Naive thymus-derived CD8-positive, alpha-beta T cell (primary cell): ENCODE results near the gene MMP24. TPM values are rescaled to one million over a fixed set of nuclear protein-coding genes. Genes with fewer than 3 reads are reported as not detected.
"Not testable (repeated sequence)": the region's sequence is repeated elsewhere in the genome, so short reads cannot be mapped to it uniquely, and the experiment has no call there.

Experiments used
- ATAC-seq, 2 donors: fragments of 150-1000 bp; cut with Tn5 transposase in 1 of 2; sonication (Bioruptor Pico), chemical (Tn5 transposase) in 1 of 2; 1 replicate in 1 of 2; 2 replicates in 1 of 2; pipeline ENCODE4 v1.10.0; 2021; ENCODE audit warnings: mild to moderate bottlenecking in 2 of 2, moderate library complexity in 2 of 2
- POLR2A ChIA-PET: fragments of 350-600 bp; sonication (Branson Sonifier 250); formaldehyde crosslinking; loops from one replicate; lab custom pipeline; 2021; ENCODE audit warnings: antibody characterized with exemption; lab: Charles Lee
- DNase-seq, 10 donors: peaks; one replicate each; pipeline versions ENCODE4 v3.0.0 to v3.0.0-alpha.2; 2020 to 2022
- H3K27ac Mint-ChIP-seq, 10 donors: one replicate each; pipeline ENCODE4 v1.8.0; 2020 to 2022; ENCODE audit warnings: mild to moderate bottlenecking in 10 of 10, mixed read lengths in 10 of 10, moderate library complexity in 4 of 10, inconsistent platforms in 1 of 10
- H3K27me3 Mint-ChIP-seq, 5 donors: one replicate each; pipeline ENCODE4 v1.8.0; 2021 to 2022; ENCODE audit warnings: mixed read lengths in 5 of 5
- H3K36me3 Mint-ChIP-seq, 3 donors: one replicate each; pipeline ENCODE4 v1.8.0; 2020 to 2022; ENCODE audit warnings: mixed read lengths in 3 of 3, mild to moderate bottlenecking in 2 of 3, inconsistent platforms in 1 of 3
- H3K4me1 Mint-ChIP-seq, 4 donors: one replicate each; pipeline ENCODE4 v1.8.0; 2021 to 2022; ENCODE audit warnings: mixed read lengths in 4 of 4
- H3K4me3 Mint-ChIP-seq, 10 donors: one replicate each; pipeline ENCODE4 v1.8.0; 2020 to 2022; ENCODE audit warnings: mild to moderate bottlenecking in 10 of 10, mixed read lengths in 10 of 10, moderate library complexity in 6 of 10, inconsistent platforms in 1 of 10
- H3K9me3 Mint-ChIP-seq, 9 donors: one replicate each; pipeline ENCODE4 v1.8.0; 2020 to 2022; ENCODE audit warnings: mixed read lengths in 9 of 9, mild to moderate bottlenecking in 3 of 9, inconsistent platforms in 1 of 9, moderate library complexity in 1 of 9
- polyA plus RNA-seq, 3 donors: library from polyadenylated mRNA; unstranded; fragments of 300-500 nt; fragmentation: Illumina TruSeq; gene quantifications; one replicate each; pipeline ENCODE4 v1.2.3, GENCODE V29; 2021
- total RNA-seq, 8 experiments: library from RNA in 2 of 8; stranded (reverse) in 2 of 8; gene quantifications; one replicate each; pipeline ENCODE4 v1.2.3 and lab custom pipeline; 2021 to 2026

The MMP24 gene
- total and polyA plus RNA-seq, 5 experiments from 2014 or later, result 0.07 to 0.13 (median 0.08) TPM; not detected in 2

GRCh38 chr20:35193031-35193791, 33.3 kb upstream of the MMP24 start:
- peaks cover 15 to 33% (median 20%) of the 10 kb centered on the region in 3 donors for H3K36me3 Mint-ChIP-seq

GRCh38 chr20:35196313-35196712, 30.2 kb upstream of the MMP24 start:
- POLR2A ChIA-PET, result interaction anchor here (0.6 to 1.0 kb wide), 2 partner anchors 30 to 109 kb away, joined by 3 read pairs; no protein-coding TSS in a partner anchor
- DNase-seq, result no peak
- H3K27ac Mint-ChIP-seq, result no peak overlapping the region
- no peaks in the 10 kb centered on the region for H3K4me1 Mint-ChIP-seq
- H3K36me3 Mint-ChIP-seq, result peaks cover 22 to 38% (median 23%) of the 10 kb centered on the region in 3 donors
- no peak overlapping the region for H3K4me3 Mint-ChIP-seq
- H3K27me3 Mint-ChIP-seq, result no peaks in the 10 kb centered on the region
- no peak for ATAC-seq
- peaks cover 0 to 26% (median 15%) of the 10 kb centered on the region in 9 donors for H3K9me3 Mint-ChIP-seq

More at GRCh38 chr20:35193031-35193791, 33.3 kb upstream of the MMP24 start:
- not testable (repeated sequence) for H3K27me3 Mint-ChIP-seq, ATAC-seq, H3K27ac Mint-ChIP-seq, H3K4me1 Mint-ChIP-seq, H3K4me3 Mint-ChIP-seq, DNase-seq
- POLR2A ChIA-PET, result interaction anchor here (2.5 kb wide), 1 partner anchor 46 kb away, joined by 13 read pairs; the partner anchor contains the start of gene EDEM2
- H3K9me3 Mint-ChIP-seq, result peaks cover 6 to 19% (median 11%) of the 10 kb centered on the region in 9 donors

- ATAC-seq, result no peak
- Mint-ChIP-seq H3K9me3 (peaks cover 0 to 26% (median 15%) of the 10 kb centered on the region in 9 donors), H3K4me1 (no peaks in the 10 kb centered on the region), H3K27ac (no peak overlapping the region), H3K4me3 (no peak overlapping the region), H3K27me3 (no peaks in the 10 kb centered on the region), H3K36me3 (peaks cover 23 to 36% (median 25%) of the 10 kb centered on the region in 3 donors)
- POLR2A ChIA-PET, result no interaction called here
- no peak for DNase-seq
Measured at GRCh38 chr20:35199740-35200139, 26.8 kb upstream of the MMP24 start.

DNA sequence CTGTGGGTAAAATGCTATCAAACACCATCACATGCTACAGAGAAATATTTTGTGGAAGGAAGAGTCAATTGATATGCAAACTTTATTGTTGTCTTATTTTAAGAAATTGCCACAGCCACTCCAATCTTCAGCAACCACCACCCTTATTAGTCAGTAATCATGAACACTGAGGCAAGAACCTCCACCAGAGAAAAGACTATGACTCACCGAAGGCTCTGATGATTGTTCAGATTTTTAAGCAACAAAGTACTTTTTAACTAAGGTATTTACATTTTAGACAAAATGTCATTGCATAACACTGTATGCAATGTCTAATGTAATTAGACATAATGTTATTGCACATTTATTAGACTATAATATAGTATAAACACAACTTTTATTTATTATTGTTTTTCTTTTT, 26.2 kb upstream of the MMP24 start:
- Mint-ChIP-seq H3K9me3 (peaks cover 0 to 26% (median 15%) of the 10 kb centered on the region in 9 donors), H3K27ac (no peak overlapping the region), H3K4me1 (no peaks in the 10 kb centered on the region), H3K27me3 (no peaks in the 10 kb centered on the region), H3K4me3 (no peak overlapping the region), H3K36me3 (peaks cover 18 to 34% (median 25%) of the 10 kb centered on the region in 3 donors)
- POLR2A ChIA-PET, result no interaction called here
- ATAC-seq, result no peak
- no peak for DNase-seq

DNA sequence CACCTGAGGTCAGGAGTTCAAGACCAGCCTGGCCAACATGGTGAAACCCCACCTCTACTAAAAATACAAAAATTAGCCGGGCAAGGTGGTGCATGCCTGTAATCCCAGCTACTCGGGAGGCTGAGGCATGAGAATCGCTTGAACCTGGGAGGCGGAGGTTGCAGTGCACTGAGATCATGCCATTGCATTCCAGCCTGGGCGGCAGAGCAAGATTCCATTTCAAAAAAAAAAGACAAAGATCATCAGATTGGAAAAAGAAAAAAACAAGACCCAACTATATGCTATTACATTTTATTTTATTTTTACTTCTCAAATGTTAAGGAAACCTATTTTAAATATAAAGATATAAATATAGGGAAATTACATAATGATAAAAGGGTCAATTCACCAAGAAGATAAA, 25.0 kb upstream of the MMP24 start:
- Mint-ChIP-seq H3K36me3 (peaks cover 15 to 31% (median 22%) of the 10 kb centered on the region in 3 donors), H3K9me3 (peaks cover 0 to 20% (median 12%) of the 10 kb centered on the region in 9 donors)
- DNase-seq, H3K4me1 Mint-ChIP-seq, ATAC-seq, POLR2A ChIA-PET, H3K4me3 Mint-ChIP-seq, H3K27ac Mint-ChIP-seq, H3K27me3 Mint-ChIP-seq: not testable (repeated sequence)

DNA sequence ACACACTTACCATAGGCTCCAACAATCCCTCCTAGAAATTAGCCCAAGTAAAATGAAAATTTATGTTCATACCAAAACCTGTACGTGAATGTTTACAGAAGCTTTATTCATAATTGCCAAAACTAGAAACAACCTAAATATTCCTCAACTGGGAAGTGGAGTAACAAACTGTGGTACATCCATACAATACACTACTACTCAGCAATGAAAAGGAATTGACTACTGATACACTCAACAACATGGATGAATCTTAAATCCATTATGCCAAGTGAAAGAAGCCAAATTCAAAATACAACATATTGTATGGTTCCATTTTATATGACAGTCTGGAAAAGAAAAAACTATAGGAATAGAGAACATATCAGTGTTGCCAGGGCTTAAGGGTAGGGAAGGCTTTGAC, 19.7 kb upstream of the MMP24 start:
- no peak for ATAC-seq
- no peak for DNase-seq
- no peak overlapping the region for H3K4me3 Mint-ChIP-seq
- peaks cover 0 to 9% (median 4%) of the 10 kb centered on the region in 3 donors for H3K36me3 Mint-ChIP-seq
- POLR2A ChIA-PET, result interaction anchor here (4.0 kb wide), 1 partner anchor 61 kb away, joined by 20 read pairs; the partner anchor contains the start of gene EDEM2
- peaks cover 0 to 3% (median 0%) of the 10 kb centered on the region in 9 donors for H3K9me3 Mint-ChIP-seq
- H3K4me1 Mint-ChIP-seq, result no peaks in the 10 kb centered on the region
- no peaks in the 10 kb centered on the region for H3K27me3 Mint-ChIP-seq
- peak overlapping the region in 1 of 10 donors; percentile 61 for H3K27ac Mint-ChIP-seq

- ATAC-seq (peak; percentile 87 to 96), DNase-seq (peak; percentile 50 to 90 (median 74))
- no peaks in the 10 kb centered on the region for H3K4me1 Mint-ChIP-seq
- peaks cover 0 to 8% (median 4%) of the 10 kb centered on the region in 3 donors for H3K36me3 Mint-ChIP-seq
- H3K9me3 Mint-ChIP-seq, result peaks cover 0 to 3% (median 0%) of the 10 kb centered on the region in 9 donors
- H3K27me3 Mint-ChIP-seq, result no peaks in the 10 kb centered on the region
- no peak overlapping the region for H3K4me3 Mint-ChIP-seq
- H3K27ac Mint-ChIP-seq, result no peak overlapping the region
- POLR2A ChIA-PET, result interaction anchor here (0.6 to 4.0 kb wide), 3 partner anchors 62 to 121 kb away, joined by 3 to 20 read pairs (median 3); partner anchors contain the start of genes EDEM2 and MMP24OS
Measured at GRCh38 chr20:35207950-35208611, 18.4 kb upstream of the MMP24 start.

GRCh38 chr20:35215066-35215956, 11.2 kb upstream of the MMP24 start:
- H3K36me3 Mint-ChIP-seq, result peaks cover 0 to 37% (median 13%) of the 10 kb centered on the region in 3 donors
- H3K27me3 Mint-ChIP-seq, result no peaks in the 10 kb centered on the region
- no peak overlapping the region for H3K4me3 Mint-ChIP-seq
- no peak overlapping the region for H3K27ac Mint-ChIP-seq
- POLR2A ChIA-PET, result no interaction called here
- H3K9me3 Mint-ChIP-seq, result no peaks in the 10 kb centered on the region
- no peaks in the 10 kb centered on the region for H3K4me1 Mint-ChIP-seq
- no peak for DNase-seq
- no peak for ATAC-seq

GRCh38 chr20:35216541-35216940, 9.9 kb upstream of the MMP24 start:
- no peak overlapping the region for H3K4me3 Mint-ChIP-seq
- no peaks in the 10 kb centered on the region for H3K4me1 Mint-ChIP-seq
- no peaks in the 10 kb centered on the region for H3K9me3 Mint-ChIP-seq
- H3K27ac Mint-ChIP-seq, result no peak overlapping the region
- no peak for ATAC-seq
- H3K36me3 Mint-ChIP-seq, result peaks cover 0 to 33% (median 13%) of the 10 kb centered on the region in 3 donors
- POLR2A ChIA-PET, result no interaction called here
- no peak for DNase-seq
- no peaks in the 10 kb centered on the region for H3K27me3 Mint-ChIP-seq

DNA sequence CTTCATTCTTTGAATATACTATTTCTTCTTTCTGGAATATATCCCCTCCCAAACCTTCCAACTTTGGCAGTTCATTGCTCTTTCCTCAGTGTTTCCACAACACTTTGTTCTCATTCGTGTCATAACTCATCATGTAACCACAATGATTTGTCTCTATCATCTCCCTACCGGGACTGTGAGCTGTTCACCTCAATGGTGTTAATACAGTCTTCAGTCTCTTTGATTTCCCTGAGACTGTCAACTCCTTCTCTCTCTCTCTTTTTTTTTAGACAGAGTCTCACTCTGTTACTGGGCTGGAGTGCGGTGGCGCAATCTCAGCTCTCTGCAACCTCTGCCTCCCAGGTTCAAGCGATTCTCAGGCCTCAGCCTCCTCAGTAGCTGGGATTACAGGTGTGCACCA, 2.5 kb upstream of the MMP24 start:
- ATAC-seq (no peak), DNase-seq (no peak)
- H3K27ac Mint-ChIP-seq, result no peak overlapping the region
- peaks cover 14 to 32% (median 22%) of the 10 kb centered on the region in 5 donors for H3K27me3 Mint-ChIP-seq
- POLR2A ChIA-PET, result no interaction called here
- no peak overlapping the region for H3K4me3 Mint-ChIP-seq
- no peaks in the 10 kb centered on the region for H3K9me3 Mint-ChIP-seq
- H3K36me3 Mint-ChIP-seq, result peaks cover 14 to 20% (median 19%) of the 10 kb centered on the region in 3 donors
- peaks cover 9 to 15% (median 12%) of the 10 kb centered on the region in 4 donors for H3K4me1 Mint-ChIP-seq

GRCh38 chr20:35224536-35224935, 2.0 kb upstream of the MMP24 start:
- peaks cover 20 to 22% (median 20%) of the 10 kb centered on the region in 3 donors for H3K36me3 Mint-ChIP-seq
- no peak for ATAC-seq
- peaks cover 14 to 38% (median 28%) of the 10 kb centered on the region in 5 donors for H3K27me3 Mint-ChIP-seq
- H3K9me3 Mint-ChIP-seq, result peaks cover 0 to 2% (median 0%) of the 10 kb centered on the region in 9 donors
- no peak overlapping the region for H3K27ac Mint-ChIP-seq
- POLR2A ChIA-PET, result no interaction called here
- DNase-seq, result no peak
- no peak overlapping the region for H3K4me3 Mint-ChIP-seq
- H3K4me1 Mint-ChIP-seq, result peaks cover 9 to 15% (median 12%) of the 10 kb centered on the region in 4 donors
